Measurements from ENCODE around the gene SYT12.
"Not testable (repeated sequence)": the region's sequence is repeated elsewhere in the genome, so short reads cannot be mapped to it uniquely, and the experiment has no call there.

Gene SYT12

DNA sequence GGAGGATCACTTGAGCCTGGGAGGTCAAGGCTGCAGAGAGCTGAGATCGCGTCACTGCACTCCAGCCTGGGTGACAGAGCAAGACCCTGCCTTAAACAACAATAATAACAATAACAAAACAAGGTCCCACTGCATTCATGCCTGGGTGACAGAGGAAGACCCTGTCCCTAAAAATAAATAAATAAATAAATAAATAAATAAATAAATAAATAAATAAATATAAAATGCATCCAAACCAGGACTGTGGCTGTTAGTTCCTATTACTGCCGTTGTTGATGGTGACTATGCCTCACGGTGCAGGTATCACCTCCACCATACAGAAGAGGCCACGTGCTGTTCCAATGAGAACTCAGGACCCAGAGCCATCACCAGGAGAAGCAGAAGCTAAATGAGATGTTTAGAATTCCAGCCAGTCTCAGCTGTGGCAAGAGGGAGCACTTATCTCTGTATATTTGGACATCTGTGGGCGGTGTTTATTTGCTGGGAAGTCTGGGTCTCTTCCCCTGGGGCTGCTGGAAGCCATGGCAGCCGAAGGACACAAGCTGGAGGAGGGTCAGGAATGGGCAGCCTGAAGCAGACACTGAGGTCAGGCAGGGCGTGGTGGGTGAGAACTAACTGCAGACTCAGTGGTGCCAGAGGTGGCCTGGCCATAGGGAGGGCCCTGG is 26.2 kb upstream of the SYT12 start:
- in situ Hi-C loops (cut with HindIII; ENCODE audit: low sequenced_read_pairs) = no loop called here

DNA sequence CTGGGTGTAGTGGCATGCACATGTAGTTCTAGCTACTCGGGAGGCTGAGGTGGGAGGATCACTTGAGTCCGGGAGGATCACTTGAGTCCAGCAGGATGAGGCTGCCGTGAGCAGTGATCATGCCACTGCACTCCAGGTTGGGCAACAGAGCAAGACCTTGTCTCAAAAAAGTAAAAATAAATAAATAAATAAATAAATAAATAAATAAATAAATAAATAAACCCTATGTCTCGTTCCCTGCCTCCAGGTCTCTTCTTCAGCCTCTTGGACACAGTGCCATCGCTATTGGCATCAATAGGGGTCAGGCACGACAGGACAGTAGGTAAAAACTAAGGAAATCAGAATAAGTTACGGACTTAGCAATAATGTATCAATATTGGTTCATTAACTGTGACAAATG is 23.4 kb upstream of the SYT12 start:
- in situ Hi-C loops (cut with HindIII; ENCODE audit: low sequenced_read_pairs) = no loop called here

- in situ Hi-C loops (cut with HindIII; ENCODE audit: low sequenced_read_pairs) = no loop called here
Observed at GRCh38 chr11:67001332-67001731, 21.6 kb upstream of the SYT12 start.

DNA sequence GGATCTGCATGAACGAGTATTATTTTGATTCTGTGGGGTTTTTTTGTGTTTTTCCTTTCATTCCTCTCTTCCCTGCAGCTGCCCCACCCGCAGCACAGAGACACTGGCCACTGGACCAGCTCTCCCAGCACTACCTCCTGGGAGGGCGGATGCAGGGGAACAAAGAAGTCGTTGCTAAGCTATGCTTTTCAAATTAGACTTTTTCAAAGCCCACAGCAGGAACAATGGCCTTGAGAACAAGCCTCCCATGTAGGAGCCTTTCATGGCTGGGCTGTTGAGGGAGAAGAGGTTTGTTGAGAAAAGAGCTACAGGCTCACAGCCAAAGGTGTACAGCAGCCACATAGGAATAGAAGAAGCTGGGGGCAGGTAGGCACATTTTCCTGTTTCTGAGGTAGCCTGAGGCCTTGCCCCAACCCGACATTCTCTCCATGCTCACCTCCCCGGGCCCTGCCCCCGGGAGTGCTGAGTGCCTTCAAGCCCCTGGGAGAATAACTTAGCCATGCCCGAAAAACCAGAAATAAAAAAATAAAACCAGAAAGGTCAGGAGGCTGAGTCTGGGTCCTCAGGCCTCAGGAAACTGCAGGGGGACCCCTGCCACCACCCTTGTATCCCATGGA is 20.5 kb upstream of the SYT12 start:
- in situ Hi-C loops (cut with HindIII; ENCODE audit: low sequenced_read_pairs) = no loop called here

- in situ Hi-C loops (cut with HindIII; ENCODE audit: low sequenced_read_pairs) = no loop called here
Observed at GRCh38 chr11:67002921-67003411, 20.0 kb upstream of the SYT12 start.

DNA sequence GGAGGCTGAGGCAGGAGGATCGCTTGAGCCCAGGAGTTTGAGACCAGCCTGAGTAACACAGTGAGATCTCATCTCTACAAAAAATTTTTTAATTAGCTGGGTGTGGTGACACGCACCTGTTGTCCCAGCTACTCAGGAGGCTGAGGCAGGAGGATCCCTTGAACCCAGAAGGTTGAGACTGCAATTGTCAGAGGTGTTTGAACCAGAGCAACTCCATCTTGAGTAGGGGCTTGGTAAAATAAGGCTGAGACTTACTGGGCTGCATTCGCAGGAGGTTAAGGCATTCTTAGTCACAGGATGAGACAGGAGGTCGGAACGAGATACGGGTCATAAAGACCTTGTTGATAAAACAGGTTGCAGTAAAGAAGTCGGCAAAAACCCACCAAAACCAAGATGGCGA is 17.7 kb upstream of the SYT12 start:
- in situ Hi-C loops (cut with HindIII; ENCODE audit: low sequenced_read_pairs) = not testable (repeated sequence)

DNA sequence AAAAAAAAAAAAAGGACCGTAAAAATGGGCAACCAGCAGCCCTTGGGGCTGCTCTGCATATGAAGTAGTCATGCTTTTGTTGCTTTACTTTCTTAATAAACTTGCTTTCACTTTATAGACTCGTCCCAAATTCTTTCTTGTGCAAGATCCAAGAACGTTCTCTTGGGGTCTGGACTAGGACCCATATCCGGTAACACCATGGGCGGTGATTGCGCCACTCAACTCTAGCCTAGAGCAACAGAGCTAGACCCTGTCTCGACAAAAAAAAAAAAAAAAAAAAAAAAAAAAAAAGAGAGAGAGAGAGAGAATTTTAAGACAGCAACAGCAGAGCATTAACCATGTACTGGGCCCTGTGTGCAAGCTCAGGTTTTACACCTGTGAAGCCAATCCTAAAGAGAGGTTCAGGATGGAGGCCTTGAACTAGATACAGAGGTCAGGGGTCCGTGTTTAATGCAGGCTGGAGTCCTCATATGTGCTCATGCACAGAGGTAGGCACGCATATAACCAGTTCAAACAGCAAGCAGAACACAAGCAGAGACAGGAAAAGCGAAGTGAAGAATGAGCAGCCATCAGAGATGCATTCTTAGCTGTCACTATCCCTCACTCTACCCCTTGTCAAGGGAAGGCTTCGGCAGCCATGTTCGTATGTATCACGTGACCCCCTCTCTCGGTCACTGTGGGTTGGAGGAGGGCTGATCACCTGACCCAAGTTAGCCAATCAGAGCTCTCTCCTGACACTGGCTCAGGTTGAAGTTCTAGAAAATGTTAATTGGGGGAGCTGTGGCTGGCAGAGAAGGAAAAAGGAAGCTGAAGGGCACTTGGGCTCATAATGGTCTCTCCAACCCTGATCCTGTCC is 16.7 kb upstream of the SYT12 start:
- in situ Hi-C loops (cut with HindIII; ENCODE audit: low sequenced_read_pairs) = no loop called here

DNA sequence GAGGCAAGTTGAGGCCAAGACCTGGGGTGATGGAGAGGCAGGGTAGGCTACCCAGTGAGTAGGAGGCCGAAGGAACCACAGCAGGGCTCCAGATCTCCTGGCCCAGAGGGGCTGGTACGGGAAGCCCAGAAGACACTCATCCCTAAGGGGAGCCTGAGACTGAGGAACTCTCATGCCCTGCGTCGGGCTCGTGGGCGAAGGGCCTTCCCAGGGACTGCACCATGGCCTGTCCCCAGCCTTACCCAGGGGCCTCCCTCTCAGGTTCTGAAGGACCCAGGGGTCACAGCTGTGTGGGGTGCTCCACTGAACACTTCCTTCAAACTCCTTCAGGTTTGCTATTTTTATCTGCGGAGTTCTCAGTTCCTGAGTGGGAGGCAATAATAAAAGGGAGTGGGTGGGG is 15.8 kb upstream of the SYT12 start:
- in situ Hi-C loops (cut with HindIII; ENCODE audit: low sequenced_read_pairs) = no loop called here

GRCh38 chr11:67010296-67010905 is 12.5 kb upstream of the SYT12 start:
- in situ Hi-C loops (cut with HindIII; ENCODE audit: low sequenced_read_pairs) = no loop called here

DNA sequence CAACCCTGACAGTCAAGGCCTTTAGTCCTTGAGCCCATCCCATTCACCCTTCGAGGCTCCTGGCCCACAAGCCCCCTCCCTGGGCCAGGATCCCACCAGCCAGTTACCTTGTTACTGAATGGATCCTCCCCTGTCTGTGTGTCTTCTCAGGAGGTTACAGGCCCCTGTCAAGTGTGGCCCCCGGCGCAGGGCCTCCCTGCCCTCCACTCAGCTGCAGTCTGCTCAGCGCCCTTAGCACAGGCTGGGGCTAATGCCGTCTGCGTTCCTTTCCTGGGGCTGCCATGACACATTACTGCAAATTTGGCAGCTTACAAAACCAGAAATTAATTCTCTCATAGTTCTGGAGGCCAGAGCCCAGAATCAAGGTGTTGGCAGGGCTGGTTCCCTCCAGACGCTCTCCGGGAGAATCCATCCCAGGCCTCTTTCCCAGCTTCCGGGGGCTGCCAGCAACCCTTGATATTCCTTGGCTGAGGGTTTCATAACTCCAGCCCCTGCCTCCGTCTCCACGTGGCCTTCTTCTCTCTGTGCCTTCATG is 9.4 kb upstream of the SYT12 start:
- in situ Hi-C loops (cut with HindIII; ENCODE audit: low sequenced_read_pairs) = no loop called here

DNA sequence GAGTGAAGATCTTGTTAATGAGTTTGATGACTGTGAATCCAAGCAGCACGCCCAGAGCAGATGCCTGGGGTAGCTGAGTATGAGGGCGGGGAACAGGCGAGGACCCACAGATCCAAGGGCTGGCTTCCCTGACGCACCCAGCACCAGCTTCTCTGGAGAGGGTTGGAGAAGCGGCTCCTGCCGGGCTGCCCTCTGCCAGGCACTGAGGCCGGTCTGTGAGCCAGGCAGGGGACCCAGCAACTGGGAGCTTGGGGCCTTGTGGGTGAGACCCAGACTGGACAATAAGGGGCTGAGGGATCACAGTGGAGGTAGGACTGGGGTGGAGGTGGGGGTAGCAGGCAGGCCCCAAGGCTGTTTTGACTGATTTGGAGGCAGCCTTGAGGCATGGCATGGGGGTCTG is 8.6 kb upstream of the SYT12 start:
- in situ Hi-C loops (cut with HindIII; ENCODE audit: low sequenced_read_pairs) = no loop called here

DNA sequence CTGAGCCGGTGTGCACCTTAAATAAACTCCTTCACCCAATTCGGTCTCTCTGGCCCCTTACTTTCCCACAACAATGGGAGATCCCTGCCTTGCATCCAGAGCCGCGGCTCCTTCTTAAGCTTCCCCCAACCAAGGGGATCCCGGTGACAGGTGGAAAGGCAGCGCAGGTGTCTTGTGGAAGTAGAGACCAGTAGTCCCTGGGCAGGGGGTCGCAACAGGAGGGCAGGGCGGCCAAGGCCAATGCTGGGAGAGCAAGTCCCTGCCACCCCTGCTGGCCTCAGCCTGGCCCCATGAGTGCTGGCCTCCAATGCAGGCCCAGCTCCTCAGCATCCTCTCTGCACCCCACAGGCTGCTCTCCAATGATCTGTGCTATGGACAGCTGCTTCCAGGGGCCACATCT is 7.9 kb upstream of the SYT12 start:
- in situ Hi-C loops (cut with HindIII; ENCODE audit: low sequenced_read_pairs) = no loop called here

- in situ Hi-C loops (cut with HindIII; ENCODE audit: low sequenced_read_pairs) = no loop called here
Observed at GRCh38 chr11:67016550-67016949, 6.4 kb upstream of the SYT12 start.

DNA sequence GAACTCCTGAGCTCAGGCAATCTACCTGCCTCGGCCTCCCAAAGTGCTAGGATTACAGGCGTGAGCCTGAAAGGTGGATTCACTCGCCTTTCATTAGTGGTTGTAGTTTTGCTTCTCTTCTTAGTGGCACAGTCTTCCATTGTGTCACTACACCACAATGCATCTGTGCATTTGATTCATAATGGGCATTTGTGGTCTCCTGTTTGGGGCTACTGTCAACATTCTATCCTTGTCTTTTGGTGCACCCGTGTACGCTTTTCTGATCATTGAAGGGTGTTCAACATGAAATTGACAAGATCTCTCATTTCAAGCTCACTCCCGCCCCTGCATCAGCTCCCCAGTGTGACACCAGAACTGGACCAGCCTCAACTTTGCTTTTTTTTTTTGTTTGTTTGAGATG is 2.0 kb upstream of the SYT12 start:
- in situ Hi-C loops (cut with HindIII; ENCODE audit: low sequenced_read_pairs) = no loop called here

GRCh38 chr11:67022341-67022933 is 497 bp upstream of the SYT12 start:
- in situ Hi-C loops (cut with HindIII; ENCODE audit: low sequenced_read_pairs) = no loop called here

GRCh38 chr11:67023957-67024353 is 1.0 kb downstream of the SYT12 start:
- in situ Hi-C loops (cut with HindIII; ENCODE audit: low sequenced_read_pairs) = no loop called here

DNA sequence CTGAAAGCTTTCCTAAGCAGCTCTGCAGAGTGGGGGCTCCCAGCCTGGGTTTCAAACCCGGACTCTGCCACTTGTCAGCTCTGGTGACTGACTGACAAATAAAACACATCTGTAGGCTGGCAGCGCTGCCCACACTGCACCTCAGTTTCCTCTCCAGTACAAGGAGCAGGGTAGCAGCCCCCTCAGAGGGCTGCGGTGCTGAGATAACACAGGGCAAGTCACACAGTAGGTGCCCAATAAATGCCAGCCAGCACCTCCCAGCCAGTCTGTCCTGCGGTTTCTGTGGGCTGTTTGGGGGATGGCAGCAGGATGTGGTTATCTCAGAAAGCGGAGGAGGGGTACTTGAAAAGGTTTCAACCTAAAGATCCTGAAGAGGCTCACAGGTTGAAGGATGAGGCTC is 1.5 kb downstream of the SYT12 start:
- in situ Hi-C loops (cut with HindIII; ENCODE audit: low sequenced_read_pairs) = no loop called here

DNA sequence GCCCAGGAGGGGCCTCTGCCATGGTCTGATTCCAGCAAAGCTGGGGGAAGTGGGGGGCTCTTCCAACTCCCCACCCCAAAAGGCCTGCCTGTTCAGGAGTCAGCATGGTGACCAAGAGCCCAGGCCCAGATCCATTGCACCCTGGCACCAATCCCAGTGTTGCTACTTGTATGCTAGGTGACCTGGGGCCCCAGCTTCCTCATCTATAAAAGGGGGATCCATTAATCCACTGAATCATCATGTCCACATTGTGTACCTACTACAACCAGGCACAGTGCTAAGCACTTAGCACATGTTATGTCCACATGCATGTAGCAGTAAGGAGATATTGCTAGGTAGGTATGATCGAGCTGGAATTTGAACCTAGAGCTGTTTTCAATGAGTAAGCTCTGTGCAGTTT is 2.0 kb downstream of the SYT12 start:
- in situ Hi-C loops (cut with HindIII; ENCODE audit: low sequenced_read_pairs) = no loop called here

GRCh38 chr11:67025750-67026149 is 2.8 kb downstream of the SYT12 start:
- in situ Hi-C loops (cut with HindIII; ENCODE audit: low sequenced_read_pairs) = no loop called here

GRCh38 chr11:67026941-67027340 is 4.0 kb downstream of the SYT12 start:
- in situ Hi-C loops (cut with HindIII; ENCODE audit: low sequenced_read_pairs) = no loop called here

GRCh38 chr11:67027483-67027930 is 4.6 kb downstream of the SYT12 start:
- in situ Hi-C loops (cut with HindIII; ENCODE audit: low sequenced_read_pairs) = no loop called here
